ENCODE data around the gene KIF16B. TPM values are rescaled to one million over a fixed set of nuclear protein-coding genes. Genes with fewer than 3 reads are reported as not detected.

The KIF16B gene
- total RNA-seq, 1 experiment from 2014 or later: 6.1 TPM

DNA sequence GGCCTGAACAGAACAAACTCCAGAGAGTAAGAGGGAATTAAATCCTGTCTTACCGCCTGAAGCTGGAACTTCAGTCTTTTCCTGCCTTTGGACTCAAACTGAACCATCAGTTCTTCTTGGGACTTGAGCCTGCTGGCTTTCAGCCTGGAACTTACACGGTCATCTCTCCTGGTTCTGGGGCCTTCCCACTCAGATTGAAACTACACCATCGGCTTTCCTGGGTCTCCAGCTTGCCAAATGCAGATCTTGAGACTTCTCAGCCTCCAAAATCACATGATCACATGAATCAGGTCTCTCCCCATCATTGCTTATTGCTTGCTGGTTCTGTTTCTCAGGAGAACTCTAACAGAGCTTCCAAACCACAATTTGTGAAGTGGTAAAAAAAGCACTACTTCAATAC, 276.3 kb downstream of the KIF16B start:
- DNase-seq (ENCODE audit: low read depth): no peak

DNA sequence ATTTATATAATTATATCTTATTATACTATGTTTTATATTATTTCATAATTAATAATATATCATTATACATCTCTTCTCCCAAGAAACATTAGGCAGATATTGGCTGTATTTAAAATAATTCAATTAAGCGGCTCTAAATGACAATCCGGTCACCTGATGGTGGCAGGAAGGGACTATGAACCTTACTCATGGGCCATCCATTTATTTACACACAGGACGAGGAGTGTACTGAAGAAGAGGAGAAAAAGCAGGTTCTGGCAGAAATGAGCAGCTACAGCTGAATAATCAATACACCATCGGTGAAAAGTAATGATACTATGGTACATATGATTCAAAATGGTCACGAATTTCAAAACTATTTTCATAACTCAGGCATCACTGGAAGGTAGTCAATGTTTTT, 277.7 kb downstream of the KIF16B start:
- no peak for DNase-seq (ENCODE audit: low read depth)

DNA sequence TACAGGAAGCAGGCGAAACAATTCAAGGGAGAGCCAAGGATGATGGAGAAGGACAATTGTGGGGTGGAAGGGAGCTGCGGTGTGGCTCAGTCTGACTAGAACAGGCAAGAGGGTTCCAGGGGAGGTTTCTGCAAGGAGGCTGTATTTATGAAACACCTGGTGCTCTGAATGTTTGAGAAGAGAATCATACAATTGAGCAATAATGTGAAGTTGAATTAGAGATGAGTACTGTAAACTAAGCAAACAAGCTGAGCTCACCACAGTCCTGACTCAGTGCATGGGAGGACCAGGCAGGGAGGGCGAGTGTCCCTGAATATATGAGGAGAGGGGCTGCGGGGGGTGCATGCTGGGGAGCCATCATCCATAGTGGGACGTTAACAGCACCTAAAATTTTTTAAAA, 279.7 kb downstream of the KIF16B start:
- DNase-seq (ENCODE audit: low read depth): no peak

DNA sequence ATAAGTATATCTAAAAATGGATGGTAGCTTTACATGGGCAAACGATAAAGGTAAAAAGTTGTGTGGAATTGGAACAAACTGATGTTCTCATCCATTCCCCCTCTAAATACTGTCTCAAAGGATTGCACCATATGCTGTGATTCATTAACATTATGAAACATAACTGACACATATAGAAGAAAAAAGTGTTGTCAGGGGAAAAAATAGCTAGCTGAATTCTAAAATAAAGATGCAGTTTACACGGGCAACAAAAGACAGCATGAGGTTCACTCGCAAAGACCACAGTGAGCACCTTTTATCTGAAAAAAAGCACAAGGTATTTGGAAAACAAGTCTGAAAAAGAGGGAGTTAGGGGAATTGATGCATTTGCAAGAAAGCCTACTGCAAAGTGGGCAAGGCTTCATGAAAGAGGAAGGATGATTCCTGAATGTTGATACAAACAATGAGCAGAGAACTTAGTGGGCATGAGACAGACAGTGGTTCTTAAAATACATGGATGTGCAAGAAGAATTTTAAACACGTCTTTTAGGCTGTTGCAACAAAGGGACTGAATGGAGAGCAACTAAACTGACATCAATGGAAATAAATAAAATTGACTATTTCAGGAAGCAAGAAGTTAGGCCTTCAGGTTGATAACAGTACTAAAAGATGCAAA, 280.9 kb downstream of the KIF16B start:
- DNase-seq (ENCODE audit: low read depth): no peak

DNA sequence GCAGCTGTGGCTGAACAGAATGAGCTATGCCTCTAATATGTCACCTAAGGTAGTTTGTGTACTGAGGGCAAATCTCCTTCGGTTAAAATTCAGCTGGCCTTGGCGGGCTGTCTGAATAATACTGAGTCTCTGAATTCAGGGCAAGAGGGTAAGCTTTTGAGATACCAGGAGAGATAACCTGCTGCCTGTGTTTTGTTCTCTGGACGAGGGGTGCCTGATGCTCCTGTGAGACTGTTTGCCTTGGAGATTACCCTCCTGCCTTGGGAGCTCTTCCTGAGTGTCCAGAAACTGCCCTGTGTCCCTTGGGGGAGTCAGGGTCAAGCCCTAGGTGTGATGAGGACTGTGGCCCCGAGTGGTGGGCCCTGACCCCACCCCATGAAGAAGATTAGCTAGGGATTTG, 282.9 kb downstream of the KIF16B start:
- no peak for DNase-seq (ENCODE audit: low read depth)

DNA sequence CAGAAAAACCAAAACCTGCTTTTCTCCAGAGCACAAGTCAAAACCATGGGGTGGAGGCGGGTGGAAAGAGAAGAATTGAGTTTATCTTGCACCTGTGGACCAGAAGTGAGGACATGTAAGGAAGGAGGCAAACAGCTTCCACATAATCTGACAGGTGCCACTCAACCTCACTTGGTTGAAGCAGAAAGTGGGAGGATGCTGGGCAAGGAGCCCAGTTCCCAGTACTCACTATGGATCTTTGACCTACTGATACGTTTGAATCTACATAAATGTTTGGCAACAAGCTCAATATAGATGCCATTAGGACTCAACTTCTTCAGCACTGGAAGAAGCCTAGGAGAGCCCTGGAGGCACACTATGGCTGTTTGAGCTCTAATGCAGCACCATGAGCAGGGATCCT, 285.5 kb downstream of the KIF16B start:
- no peak for DNase-seq (ENCODE audit: low read depth)

DNA sequence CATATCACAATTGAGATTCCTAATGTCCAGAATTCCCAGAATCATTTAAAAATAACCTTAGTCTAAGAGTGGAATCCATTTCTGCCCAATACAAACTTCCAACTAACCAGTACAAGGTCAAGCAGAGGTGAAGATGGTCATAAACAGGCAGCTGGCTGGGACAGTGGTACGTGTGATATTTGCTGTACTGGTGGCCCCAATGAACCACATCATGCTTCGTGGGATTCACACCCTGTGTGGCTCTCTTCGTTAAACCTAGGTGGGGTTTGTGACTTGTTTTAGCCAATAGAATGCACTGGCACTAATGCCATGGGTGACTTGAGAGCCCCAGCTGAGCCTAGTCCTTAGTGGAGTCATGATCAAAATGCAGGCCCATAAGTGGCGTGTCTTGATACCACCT, 286.6 kb downstream of the KIF16B start:
- no peak for DNase-seq (ENCODE audit: low read depth)

DNA sequence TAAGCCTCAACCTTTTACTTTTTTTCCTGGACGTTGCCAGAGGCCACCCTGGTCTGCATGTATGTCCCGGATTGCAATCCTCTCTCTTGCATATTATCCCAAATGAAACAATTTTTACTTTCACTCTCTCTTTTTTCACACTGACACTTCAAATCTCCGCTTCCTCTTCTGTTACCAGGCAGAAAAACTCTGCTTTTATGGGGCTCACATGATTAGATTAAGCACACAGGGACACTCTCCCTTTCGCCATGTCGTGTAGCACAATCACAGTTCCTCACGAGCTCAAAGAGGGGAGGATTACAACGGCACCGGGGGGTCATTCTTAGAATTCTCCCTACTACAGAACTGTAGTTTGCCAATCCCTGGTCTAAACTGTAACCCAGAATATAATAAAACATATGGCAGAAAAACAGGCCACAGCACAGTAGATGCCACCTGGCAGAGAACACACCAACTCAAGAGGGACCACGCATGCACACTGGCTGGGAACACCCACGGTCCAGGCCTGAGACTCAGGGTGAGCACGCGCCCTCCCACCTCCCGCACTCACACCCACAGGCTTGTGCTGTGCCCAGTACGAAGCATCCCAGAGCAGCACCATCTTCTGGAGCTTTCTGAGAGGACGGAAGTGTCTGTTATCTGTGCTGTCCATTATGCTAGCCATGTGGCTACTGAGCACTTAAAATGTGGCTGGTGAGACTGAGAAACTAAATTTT, 288.7 kb downstream of the KIF16B start:
- no peak for DNase-seq (ENCODE audit: low read depth)

DNA sequence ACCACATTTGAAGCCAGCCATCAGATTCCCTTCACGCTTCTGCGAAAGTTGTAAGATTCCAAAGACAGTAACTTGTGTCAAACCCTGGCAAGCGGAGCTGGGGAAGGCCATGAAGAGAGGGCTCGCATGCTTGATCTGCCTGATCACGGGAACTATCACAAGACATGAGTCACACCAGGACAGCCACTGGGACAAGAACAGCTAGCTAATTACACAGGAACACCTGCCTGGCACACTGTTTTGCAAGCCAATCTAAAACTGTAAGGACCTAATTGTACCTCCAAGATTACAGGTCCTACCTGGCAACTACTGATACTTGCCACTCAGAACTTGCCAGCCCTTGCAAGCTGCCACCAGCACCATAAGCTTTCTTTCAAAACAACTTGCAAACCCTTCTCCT, 289.3 kb downstream of the KIF16B start:
- no peak for DNase-seq (ENCODE audit: low read depth)

DNA sequence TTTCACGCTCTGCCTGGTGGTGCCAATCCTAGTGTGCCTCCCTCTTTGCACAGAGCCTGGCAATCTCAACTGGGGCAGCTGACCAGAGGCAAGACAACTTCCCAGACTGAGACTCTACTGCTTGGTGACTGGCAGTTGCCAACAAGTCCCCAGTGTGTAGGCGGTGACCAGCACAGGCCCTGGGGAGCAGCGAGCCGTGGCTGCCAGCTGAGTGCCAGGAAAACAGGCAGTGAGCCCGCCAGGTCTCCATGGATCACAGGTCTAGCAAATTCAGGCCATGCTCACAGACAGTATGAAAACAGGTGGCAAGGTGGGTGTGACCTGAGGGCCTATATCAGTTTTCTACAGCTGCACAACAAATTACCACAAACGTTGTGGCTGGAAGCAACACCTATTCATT, 289.9 kb downstream of the KIF16B start:
- no peak for DNase-seq (ENCODE audit: low read depth)

DNA sequence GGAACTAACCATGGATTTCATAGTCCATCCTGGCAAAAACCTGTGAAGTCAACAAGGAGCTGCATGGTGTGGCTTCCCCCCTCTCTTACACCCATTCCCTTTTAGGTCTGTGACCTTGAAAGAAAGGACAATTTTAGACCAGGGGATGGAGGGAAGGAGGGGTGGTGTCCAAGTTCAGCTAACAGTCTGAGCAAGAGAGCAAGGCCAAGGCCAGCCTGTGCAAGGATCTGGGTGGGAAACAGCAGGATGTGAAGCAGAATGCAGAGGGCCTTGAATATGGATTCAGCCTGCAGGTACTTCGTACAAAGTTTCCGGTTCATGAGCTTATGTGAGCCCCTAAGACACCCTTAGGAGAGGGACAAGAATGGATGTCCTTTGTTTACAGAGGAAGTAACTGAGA, 293.0 kb downstream of the KIF16B start:
- DNase-seq (ENCODE audit: low read depth): no peak

DNA sequence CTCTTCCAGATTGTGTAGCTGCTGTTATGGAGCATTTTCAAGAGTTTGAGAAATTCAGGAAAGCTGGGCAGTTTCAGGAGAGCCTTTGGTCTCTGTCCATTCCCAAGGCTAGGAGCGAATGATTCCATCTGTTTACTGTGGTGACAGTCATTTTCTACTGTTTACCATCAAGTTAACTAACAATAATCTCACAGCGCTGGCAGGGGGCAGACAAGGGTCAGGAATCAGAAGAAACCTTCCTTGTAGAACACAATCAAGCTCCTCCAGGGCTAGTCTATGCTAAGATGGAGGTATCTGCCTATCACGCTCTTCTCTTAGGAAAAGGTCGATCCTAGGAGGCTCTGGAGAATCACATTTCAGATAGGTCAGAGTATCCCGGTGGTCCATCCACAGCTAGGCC, 293.9 kb downstream of the KIF16B start:
- no peak for DNase-seq (ENCODE audit: low read depth)

DNA sequence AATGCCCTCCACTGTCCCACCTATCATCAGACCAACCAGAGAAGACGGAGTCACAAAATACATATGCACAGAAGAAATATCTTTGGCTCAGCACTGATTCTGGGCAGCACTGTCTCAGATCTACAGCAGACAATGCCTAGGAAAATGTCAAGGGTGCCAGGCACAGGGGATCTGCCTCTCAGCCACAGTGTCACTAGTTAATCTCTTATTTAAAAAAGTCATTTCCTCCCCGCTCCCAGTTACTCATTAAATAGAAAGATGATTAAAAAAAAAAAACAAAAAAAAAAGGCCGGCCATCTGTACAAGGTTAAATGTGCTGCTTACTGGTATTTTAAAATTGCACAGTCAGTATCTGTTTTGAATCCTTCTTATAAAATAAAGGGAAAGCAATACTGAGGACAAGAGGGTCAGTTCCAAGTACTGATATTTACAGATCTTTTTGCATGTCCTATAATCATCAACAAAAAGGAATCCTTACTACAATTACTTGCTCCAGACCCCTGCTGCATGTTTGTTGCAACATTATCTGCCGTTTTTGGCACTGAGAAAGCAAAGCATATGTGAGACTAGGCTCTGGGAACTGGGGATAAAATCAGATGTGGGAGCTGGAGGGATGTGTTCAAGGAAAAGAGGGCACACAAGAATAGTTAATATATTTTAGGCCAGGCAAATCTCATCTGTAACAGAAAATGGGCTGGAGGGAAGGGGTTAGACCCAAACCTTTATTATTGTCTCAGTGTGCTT, 299.3 kb downstream of the KIF16B start:
- DNase-seq (ENCODE audit: low read depth): no peak

DNA sequence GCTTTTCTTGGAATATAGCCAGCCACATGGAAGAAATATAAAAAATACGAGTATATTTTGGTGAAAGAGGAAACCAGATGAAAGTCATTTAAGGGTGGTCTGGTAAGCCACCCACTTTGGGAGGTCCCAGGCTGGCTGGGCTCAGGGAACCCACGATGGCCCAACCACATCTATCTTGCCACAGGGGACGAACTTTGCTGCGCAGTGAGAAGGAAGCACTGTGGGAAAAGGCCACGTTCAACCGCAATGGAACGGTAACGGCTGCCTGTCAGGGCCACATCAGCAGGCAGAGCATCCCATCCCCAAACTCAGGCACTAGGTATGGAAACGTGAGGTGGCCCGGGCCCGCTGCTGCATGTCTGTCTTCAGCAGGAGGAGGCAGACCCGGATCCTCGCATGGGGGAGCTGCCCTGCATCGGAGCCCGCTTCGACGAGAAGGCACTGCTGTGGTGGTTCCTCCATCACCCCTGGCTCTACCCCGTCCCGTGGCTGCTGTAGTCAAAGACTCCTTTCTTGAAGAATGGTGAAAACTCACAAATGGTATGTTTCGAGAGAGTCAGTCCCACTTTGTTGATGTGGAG, 300.4 kb downstream of the KIF16B start:
- DNase-seq (ENCODE audit: low read depth): no peak

DNA sequence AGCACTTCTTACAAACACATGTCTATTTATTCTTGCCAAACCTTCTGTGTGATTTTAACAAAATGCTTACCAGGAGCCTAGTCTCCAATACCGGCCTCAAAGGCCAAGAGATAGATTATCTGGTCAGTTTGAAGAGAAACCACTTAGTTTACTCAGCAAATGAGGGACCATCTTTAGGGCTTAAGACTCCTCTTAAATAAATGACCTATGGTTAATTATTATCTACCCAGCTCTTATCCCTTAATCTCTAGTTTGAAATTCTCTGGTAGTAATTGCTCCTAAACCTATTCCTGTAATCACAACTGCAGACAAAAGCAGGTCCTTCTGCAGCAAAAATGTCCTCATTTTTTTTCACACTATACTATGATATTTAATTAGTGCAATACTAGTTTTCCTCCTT, 301.8 kb downstream of the KIF16B start:
- no peak for DNase-seq (ENCODE audit: low read depth)

DNA sequence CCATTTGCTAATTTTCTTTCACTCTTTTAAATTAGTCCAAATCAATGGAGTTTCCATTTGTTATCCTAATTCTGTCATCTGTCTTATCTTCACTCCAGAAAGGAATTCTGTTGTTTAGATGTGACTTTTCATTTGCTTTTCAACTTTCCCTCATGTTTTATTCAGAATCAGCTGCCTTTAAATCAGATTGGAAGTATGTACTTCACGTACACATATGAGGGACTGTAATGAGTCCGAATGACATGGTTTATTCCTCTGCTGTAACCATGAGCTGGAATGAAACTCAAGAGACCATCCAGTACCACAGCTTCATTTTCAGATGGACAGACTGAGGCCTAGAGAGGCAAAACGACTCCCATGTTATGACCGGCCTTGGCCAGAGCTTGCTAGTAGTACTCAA, 302.3 kb downstream of the KIF16B start:
- no peak for DNase-seq (ENCODE audit: low read depth)

DNA sequence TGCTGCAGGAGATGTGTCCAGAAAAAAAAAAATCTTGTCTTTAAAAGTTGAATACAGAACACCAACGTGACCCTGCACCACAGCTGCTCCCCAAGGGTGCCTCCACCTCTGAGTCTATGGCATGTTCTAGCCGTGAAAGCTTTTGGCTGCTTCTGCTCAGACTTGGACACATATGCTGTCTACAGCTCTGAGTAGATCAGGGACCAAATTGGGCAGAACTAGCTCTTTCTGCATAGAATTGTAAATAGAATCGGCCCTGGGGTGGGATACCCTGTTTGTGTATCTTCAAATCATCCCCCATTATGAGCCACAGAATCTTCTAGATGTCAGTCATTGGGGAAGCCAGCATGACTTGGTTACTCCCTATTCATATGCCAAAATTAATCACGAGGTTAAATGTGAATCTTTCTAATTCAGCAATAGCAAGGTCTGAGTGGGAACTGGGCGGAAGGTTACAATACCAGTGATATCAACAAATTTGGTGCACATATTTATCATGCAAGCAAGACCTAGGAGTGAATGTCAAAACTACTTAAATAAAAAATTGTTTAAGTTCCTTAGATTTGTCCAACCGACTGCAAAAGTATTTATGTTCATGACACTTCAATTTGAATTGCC, 302.8 kb downstream of the KIF16B start:
- DNase-seq (ENCODE audit: low read depth): no peak

DNA sequence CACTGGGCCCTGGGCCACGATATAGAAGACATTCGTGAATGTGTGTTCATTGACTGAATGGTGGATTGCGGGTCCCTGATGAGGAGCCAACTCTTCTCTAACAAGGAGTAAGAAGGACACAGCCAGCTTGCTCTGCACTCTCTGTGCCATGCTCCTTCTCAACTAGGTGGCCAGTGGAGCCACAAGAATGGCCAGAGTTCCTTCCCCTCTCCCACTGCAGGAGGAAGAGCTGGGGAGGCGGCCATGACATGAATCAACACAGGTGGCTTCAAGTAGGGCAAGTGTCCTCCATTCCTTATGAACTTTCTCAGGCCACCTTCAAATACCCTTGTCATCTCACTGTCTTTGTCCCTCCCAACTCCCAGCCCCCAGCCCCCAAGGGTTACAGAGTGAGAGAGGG, 305.7 kb downstream of the KIF16B start:
- DNase-seq (ENCODE audit: low read depth): no peak

DNA sequence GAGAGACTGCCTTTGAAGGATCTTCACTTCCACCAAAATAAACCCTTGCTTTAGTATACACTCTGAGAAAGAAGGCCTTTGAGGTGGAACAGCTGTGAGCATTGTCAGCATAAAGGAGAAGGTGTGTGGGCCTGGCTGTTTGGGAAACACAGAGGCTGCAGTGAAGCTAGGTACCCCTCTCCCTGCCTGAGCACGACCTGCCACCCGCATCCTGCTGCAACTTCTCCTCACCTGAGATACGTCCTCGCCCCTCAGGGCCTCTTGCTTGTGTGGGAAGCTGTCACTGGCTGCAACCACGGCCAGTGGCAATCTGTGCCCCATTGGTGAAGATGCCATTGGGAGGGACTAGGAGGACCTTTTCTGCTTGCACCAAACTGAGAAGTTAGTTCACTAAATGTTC, 307.9 kb downstream of the KIF16B start:
- no peak for DNase-seq (ENCODE audit: low read depth)

DNA sequence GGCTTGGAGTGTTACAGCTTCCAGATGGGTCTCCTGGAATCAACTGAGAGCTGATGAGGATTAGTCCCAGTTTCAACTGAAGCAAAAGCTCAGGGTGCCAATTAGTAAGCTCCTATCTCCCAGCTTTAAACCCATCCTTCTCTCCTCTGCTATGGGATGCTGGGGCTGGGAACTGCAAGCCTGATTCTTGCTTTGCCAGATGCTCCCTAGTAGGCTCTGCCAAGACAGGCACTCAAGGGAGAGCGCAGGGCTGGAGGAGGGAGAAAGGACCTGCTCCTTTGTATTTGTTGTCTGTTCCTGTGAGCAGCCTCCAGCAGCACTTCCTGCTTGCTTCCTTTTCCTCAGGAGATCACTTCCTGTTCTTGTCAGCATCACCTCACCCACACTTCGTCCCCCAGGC, 309.7 kb downstream of the KIF16B start:
- no peak for DNase-seq (ENCODE audit: low read depth)

DNA sequence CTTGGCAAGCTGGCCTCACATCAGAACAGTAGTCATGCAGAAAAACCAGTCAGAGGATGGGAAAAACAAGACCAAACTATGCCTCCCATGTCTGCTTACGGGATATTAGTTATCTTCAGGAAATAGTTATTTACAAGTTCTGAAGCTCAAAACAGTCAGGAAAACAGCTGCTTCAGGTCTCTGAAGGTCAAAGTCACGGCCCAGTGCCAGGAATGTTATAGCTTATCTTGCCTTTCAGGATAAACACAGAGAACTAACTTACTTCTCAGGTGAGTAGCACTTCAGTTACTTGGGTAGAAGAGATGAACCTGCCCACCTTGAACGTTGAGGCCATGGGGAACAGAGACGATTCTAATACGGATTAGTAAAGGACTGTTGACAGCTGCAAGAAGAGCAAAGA, 310.7 kb downstream of the KIF16B start:
- no peak for DNase-seq (ENCODE audit: low read depth)

DNA sequence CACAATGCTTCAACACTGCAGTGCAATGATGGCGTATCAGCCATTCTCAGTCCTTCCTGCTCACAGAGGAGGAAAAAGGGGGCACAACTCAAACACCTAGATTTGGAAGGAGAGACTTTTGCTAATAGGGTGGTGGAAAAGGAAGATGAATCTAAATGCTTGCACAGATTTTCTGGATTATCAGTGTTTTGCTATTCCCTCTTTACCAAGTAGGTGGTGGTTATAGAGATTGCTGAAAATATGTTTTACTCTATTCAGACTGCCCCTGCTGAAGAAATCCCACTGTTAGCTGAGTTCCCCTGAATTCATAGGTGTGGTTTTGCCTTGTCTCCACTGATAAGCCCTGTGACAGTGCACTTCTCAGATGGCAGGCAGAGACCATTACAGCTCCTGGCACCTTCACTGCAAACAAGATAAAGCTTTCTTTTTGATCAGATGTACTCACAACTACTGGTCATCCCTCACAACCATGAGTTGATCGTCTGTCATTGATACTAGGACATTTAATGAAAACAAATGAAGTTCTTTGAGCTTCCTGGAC, 311.4 kb downstream of the KIF16B start:
- DNase-seq (ENCODE audit: low read depth): no peak
